ENCODE measurements around the gene NDUFB6.
"Not testable (repeated sequence)": the region's sequence is repeated elsewhere in the genome, so short reads cannot be mapped to it uniquely, and the experiment has no call there.

NDUFB6 gene

DNA sequence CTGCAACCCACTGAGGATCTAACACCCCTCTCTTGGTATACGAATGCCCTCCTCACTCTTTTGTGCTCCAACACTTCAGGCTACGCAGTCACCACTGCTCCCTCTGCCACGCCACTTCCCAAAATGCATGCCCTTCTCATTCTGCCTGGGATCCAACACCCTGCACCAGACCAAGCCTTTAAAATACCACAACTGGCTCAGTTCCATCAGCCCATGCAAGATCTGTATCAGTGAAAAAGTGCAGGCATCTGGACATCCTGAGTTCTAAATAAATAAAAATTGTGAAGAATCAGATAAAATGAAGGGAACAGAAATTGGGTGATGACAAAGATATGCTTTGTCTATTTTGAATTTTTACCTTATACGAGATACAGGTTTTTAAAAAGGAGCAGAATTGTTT, 2.7 kb downstream of the NDUFB6 start:
- no peak for DNase-seq (ENCODE audit: low read depth)

GRCh38 chr9:32566770-32567169, 6.2 kb downstream of the NDUFB6 start:
- no peak for DNase-seq (ENCODE audit: low read depth)

GRCh38 chr9:32565967-32566366, 7.0 kb downstream of the NDUFB6 start:
- no peak for DNase-seq (ENCODE audit: low read depth)

DNA sequence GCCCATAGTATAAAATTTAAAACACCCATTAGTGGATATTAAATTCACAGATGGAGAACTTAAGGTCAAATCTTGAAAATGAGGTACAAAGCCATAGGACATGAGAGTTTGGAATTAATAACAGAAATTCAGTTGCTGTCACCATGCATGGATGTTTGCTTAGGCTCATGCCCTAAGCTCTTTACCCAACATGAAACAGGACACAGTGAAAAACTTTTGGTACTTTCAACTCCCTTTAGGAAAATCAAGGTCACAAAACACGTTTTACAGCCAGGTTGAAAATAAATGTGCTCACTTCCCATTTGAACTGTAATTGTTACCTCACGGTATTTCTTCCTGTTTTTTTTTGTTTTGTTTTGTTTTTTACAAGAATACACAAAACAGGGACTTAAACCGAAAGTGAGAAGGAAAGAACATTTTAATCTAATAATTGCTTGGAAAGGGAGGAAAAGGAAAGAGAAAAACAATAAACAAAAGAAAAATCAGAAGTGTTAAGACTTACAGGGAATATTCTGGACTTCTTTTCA, 14.5 kb downstream of the NDUFB6 start:
- DNase-seq (ENCODE audit: low read depth): no peak

DNA sequence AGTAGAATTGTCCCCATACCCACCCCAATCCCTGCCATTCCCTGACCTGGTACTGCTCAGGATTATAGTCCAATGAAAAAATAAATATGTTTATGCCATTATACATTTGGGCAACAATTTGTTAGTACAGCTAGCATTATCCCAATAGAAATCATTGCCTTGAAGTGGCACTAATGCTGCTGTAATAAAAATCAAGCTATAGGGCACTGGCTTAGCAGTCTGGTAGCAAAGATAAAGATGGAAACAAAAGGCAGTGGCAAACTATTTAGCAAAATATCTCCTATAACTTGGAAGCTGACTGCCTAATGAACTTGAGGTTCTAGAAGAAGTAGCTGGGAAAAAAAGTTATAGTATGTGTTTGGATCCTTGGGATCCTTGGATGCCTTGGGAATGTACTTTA, 18.4 kb downstream of the NDUFB6 start:
- DNase-seq (ENCODE audit: low read depth): no peak

DNA sequence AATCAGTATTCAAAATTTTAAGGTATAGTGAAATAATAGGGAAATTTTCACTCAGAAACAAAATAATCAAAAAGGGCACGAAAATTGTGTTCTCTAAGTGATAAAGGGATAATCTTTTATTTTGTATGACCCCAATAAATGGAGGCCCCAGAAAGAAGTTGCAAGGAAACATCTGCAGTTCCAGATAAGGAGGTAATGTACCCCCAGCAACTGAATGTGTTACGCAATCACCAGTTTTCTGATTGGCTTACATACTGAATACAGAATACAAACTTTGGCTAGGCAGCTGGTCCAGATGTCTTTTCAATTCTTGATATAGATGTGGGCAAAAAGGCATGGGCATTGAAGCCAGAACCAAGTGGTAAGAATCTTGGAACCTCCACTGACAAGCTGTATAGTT, 18.9 kb downstream of the NDUFB6 start:
- no peak for DNase-seq (ENCODE audit: low read depth)

DNA sequence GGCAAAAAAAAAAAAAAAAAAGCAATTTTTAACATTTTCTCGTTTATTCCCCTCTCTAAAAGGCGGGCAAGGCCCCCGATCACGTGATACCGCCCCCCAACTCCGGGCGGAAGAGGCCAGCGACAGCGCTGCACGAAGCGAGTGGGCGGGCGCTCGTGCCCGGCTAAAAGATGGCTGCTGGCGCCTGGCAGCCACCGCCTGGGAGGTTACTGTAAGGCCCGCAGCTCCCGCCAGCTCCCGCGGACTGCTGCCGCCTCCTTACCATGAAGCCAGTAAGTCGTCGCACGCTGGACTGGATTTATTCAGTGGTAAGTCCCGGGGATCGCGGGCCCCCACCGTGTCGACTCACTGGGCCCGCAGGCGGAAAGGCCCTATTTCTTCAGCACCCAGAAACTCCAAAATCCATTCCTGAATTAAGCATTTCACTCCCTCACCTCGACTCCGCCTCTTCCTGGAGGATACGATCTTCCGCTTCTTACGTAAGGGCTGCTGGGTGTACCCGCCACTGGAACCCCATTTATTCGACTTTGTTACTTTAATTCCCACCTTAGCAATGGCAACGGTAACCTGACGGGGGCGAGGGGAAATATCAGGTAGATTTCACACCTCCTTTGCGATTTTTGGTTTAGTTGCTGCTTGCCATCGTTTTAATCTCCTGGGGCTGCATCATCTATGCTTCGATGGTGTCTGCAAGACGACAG, 20.6 kb downstream of the NDUFB6 start, which contains the start of the genes SMIM27 and TOPORS:
TSS of gene SMIM27 (plus strand) at position 156 of the 701 bp plus-strand sequence. CDS start at position 264, 108 bp downstream.
TSS of gene TOPORS (minus strand) at position 415 of the 701 bp plus-strand sequence. CDS start at position 265, 150 bp downstream.
- peak; percentile 74 for DNase-seq (ENCODE audit: low read depth)

DNA sequence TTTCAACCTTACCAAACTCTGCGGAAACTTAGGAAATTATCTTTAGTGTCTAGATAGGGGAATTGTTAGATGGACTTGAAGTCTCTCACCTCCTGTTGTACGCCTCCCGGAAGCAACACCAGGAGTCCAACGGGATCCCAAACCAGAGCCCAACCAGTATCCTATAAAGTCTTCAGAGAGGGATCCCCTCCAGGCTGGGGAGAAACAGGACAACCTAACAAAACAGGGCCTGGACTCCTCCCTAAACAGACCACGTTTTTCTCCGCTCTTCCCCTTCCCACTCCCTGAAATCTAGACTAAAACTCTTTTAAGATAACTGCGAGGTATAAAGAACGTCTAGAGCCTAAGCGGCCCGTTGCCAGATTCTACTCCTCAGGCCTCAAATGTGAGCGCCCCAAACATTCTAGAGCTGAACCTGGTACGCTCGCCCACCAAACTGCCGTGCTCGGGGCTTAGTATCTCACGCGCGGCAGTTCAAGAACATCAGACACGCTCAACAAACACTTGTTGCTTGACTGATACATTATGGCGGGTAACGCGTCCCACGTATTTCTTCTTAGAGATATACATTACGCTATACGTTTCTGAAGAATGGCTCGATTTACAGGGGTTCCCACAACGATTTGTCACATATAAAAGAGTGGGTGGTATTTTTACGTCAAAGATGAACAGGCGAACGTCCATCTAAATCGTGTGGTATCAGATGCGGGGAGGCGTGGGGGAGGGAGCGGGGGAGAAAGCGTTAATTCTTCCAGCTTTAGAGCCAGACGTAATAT, 21.5 kb downstream of the NDUFB6 start:
- no peak for DNase-seq (ENCODE audit: low read depth)

DNA sequence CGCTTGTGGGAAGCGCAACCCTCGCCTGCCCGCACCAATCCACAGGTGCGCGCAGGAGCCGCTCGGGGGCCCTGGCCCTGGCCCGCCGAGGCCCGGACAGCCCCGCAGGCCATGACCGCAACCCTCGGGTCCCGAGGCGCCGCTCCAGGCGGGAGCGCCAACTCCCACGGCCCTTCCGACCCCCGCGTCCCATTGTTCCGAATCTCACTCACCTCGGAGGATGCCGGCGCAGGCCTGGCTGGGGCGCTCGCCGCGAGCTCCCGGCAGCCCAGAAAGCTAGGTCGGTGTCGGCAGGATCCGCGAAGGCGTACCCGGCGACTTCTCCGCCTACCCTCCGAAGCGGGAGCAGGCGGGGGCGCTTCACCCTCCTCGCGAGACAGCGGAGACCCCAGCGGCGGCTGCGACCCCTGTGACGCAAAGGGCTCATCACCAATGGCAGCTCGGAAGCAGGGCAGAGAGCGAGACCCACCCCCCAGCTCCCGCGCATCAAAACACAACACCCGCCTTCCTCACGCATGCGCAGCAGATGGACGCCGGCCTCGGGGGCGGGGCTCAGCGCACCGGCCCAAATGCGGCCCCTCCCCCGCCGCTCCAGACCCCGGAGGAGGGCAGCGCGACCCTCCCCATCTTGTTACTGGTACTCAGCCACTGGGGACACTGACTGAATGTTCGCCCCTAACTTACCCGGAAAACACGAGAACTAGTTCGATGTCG, 22.2 kb downstream of the NDUFB6 start:
- peak; percentile 70 for DNase-seq (ENCODE audit: low read depth)

DNA sequence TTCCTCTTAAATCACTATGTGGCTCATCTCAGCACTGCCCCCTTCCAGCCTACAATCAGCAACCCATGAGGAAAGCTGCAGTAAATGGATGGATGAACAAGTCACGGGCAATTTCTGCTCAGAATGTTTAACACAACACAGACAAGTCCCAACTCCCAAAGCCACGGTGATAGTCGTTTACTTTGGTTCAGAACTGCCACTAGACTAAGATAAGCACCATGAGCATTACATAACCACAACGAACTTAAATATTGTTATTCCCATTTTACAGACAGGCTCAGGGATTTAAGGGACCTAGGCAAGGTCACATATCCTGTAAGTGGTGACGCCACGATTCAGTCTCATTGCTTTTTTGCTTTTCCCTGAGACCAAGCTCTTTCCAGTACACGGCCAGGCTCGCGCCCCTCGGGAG, 22.8 kb downstream of the NDUFB6 start:
- no peak for DNase-seq (ENCODE audit: low read depth)

- DNase-seq (ENCODE audit: low read depth): not testable (repeated sequence)
These were observed 24.7 kb downstream of the NDUFB6 start for GRCh38 chr9:32548213-32548612.

DNA sequence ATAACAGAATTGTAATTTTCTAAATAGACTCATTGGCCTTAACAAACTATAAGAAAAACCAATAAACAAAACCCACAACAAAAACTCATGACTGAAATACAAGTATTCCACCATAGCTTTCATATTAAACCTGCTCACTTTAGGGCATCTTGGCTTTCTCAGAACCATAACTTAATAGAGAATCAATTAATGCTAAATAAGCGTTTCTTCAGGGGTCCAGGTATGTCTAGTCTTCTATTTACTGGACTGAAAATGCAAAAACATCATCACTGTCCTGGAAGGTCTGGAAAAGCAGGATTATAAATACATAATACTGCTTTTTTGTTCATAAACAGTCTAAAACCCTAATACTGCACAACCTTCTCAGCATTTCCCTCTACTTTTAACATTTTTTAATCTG, 27.1 kb downstream of the NDUFB6 start:
- no peak for DNase-seq (ENCODE audit: low read depth)

- DNase-seq (ENCODE audit: low read depth): no peak
These were observed 29.9 kb downstream of the NDUFB6 start for GRCh38 chr9:32543047-32543446.

GRCh38 chr9:32533816-32534215, 39.1 kb downstream of the NDUFB6 start:
- DNase-seq (ENCODE audit: low read depth): no peak

GRCh38 chr9:32533336-32533735, 39.6 kb downstream of the NDUFB6 start:
- no peak for DNase-seq (ENCODE audit: low read depth)

- DNase-seq (ENCODE audit: low read depth): no peak
These were observed 46.3 kb downstream of the NDUFB6 start for GRCh38 chr9:32526707-32527048.

DNA sequence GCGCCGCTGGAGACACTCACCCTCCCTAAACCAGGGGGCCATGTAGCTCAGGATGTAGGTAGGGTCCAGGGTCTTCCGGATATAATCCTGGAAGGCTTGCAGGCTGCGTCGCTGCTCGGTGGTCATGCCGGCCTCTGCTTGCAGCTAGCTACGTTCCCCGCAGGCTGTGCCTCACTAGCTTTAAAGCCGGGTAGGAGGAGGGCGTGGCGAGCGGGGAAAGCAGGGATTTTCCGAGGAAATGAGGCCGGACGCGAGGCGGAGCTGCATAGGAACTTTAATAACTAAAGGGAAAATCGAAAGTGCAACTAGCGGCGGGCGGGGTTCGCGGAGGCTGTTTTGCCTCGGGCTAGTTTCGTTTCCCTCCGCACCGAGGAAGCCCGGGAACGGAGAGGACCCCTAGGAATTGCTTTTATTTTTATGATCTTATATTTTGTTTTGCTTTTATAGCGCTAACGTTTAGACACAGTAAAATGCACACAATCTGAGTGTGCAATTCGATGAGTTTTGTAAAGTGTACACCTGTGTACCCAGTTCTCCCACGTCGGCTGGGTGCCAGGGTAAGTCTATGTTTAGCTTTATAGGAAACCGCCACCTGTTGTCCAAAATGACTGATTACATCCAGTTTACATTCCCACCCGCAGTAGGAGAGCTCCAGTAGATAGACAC, 46.8 kb downstream of the NDUFB6 start, which contains the start of gene RIGI:
TSS of gene RIGI (minus strand) at position 156 of the 666 bp plus-strand sequence. CDS start at position 126, 30 bp downstream.
- peak; percentile 79 for DNase-seq (ENCODE audit: low read depth)

GRCh38 chr9:32525709-32526030, 47.3 kb downstream of the NDUFB6 start:
- no peak for DNase-seq (ENCODE audit: low read depth)

- no peak for DNase-seq (ENCODE audit: low read depth)
These were observed 47.9 kb downstream of the NDUFB6 start for GRCh38 chr9:32524892-32525708.

- DNase-seq (ENCODE audit: low read depth): not testable (repeated sequence)
These were observed 48.4 kb downstream of the NDUFB6 start for GRCh38 chr9:32524558-32524891.

GRCh38 chr9:32523910-32524309, 49.0 kb downstream of the NDUFB6 start:
- DNase-seq (ENCODE audit: low read depth): no peak
